PC-9 (cell line): ENCODE results near the gene MORN3. TPM values are rescaled to one million over a fixed set of nuclear protein-coding genes. Genes with fewer than 3 reads are reported as not detected.

Experiments
- BruUV-seq: library from RNA; stranded (reverse); fragments of 400-500 nt; replicated peaks from 2 replicates; lab custom pipeline; 2021; lab: Mats Ljungman, UMichigan
- CTCF ChIA-PET: fragments of 300-600 bp; sonication (Branson Sonifier 250); formaldehyde crosslinking; loops from one replicate; lab custom pipeline; 2022; ENCODE audit warnings: antibody characterized with exemption; lab: Charles Lee
- POLR2A ChIA-PET: fragments of 300-600 bp; sonication (Branson Sonifier 250); formaldehyde crosslinking; loops from one replicate; lab custom pipeline; 2022; ENCODE audit warnings: antibody characterized with exemption; ENCODE audit not compliant: unreplicated experiment; lab: Charles Lee
- DNase-seq, 2 experiments: peaks; one replicate each; pipeline versions ENCODE4 v3.0.0 to v3.0.0-alpha.2; 2015 to 2022; ENCODE audit warnings: mixed read lengths in 1 of 2
- H2AFZ ChIP-seq: fragments of 200-600 bp; sonication (generic); 2 replicates; pipeline ENCODE4 v1.8.1; 2017; ENCODE audit warnings: antibody characterized with exemption
- H3F3A ChIP-seq: fragments of 200-600 bp; sonication (generic); 2 replicates; pipeline ENCODE4 v1.8.1; 2017; ENCODE audit warnings: antibody characterized with exemption, mild to moderate bottlenecking, low read depth; ENCODE audit not compliant: insufficient read depth
- H3K27ac ChIP-seq: fragments of 200-600 bp; sonication (generic); 2 replicates; pipeline ENCODE4 v1.6.1; 2016; ENCODE audit warnings: mixed run types
- H3K27me3 ChIP-seq: fragments of 200-600 bp; sonication (generic); 2 replicates; pipeline ENCODE4 v1.6.1; 2016; ENCODE audit warnings: low read depth, mixed run types; ENCODE audit not compliant: insufficient read depth
- H3K36me3 ChIP-seq: fragments of 200-600 bp; sonication (generic); 2 replicates; pipeline ENCODE4 v1.6.1; 2016; ENCODE audit warnings: low read depth, mixed run types
- H3K4me1 ChIP-seq: fragments of 200-600 bp; sonication (generic); replicated peaks from 2 replicates; pipeline ENCODE4 v1.6.1; 2016; ENCODE audit warnings: mixed run types; ENCODE audit not compliant: insufficient read depth
- H3K4me2 ChIP-seq: fragments of 200-600 bp; sonication (generic); 2 replicates; pipeline ENCODE4 v1.6.1; 2017; ENCODE audit warnings: mixed run types
- H3K4me3 ChIP-seq: fragments of 200-600 bp; sonication (generic); 2 replicates; pipeline ENCODE4 v1.6.1; 2016; ENCODE audit warnings: mixed run types
- H3K79me2 ChIP-seq: fragments of 200-600 bp; sonication (generic); 2 replicates; pipeline ENCODE4 v1.6.1; 2017; ENCODE audit warnings: low read depth, mixed run types
- H3K9me2 ChIP-seq: fragments of 200-600 bp; sonication (generic); 2 replicates; pipeline ENCODE4 v1.8.1; 2017; ENCODE audit warnings: mild to moderate bottlenecking; ENCODE audit not compliant: insufficient read depth
- H3K9me3 ChIP-seq: fragments of 200-600 bp; sonication (generic); 2 replicates; pipeline ENCODE4 v1.8.1; 2016; ENCODE audit warnings: low read depth; ENCODE audit not compliant: insufficient read depth
- H4K20me1 ChIP-seq: fragments of 200-600 bp; sonication (generic); 2 replicates; pipeline ENCODE4 v1.8.1; 2017; ENCODE audit not compliant: insufficient read depth
- CTCF ChIP-seq: fragments of 200-600 bp; sonication (generic); conservative IDR thresholded peaks from 2 replicates; pipeline ENCODE4 v1.6.1; 2017; ENCODE audit warnings: mixed run types, antibody characterized with exemption, mild to moderate bottlenecking, moderate library complexity
- EZH2 ChIP-seq: fragments of 200-600 bp; sonication (generic); IDR thresholded peaks from 2 replicates; pipeline ENCODE4 v1.8.0; 2017; ENCODE audit warnings: antibody characterized with exemption, low read depth
- intact Hi-C: fragments of 100-400 bp; cut with micrococcal nuclease; formaldehyde crosslinking; loops from one replicate; pipeline ENCODE4 v1.10.0; 2022; ENCODE audit not compliant: unreplicated experiment
- total RNA-seq: library from RNA; stranded (reverse); gene quantifications from 2 replicates; pipeline ENCODE4 v1.2.3, GENCODE V29; 2021

MORN3 gene
- total RNA-seq, 1 experiment from 2014 or later = 1.8 TPM

DNA sequence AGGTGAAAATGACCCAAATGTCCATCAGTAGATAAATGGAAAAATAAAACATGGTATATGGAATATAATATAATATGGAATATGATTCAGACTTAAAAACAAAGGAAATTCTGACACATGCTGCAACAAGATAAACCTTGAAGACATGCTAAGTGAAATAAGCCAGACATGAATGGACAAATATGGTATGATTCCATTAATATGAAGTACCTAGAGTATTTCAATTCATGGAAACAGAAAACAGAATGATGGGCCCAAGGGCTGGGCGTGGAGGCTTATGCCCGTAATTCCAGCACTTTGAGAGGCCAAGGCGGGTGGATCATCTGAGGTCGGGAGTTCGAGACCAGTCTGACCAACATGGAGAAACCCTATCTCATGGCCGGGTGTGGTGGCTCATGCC lies 65.9 kb downstream of the MORN3 start:
- Histone ChIP-seq H3K4me2 (no peak overlapping the region), H2AFZ (no peak overlapping the region), H3K27ac (no peak overlapping the region), H3K79me2 (no peaks in the 10 kb centered on the region), H3K9me2 (no peaks in the 10 kb centered on the region), H3K4me1 (no peaks in the 10 kb centered on the region), H3K9me3 (no peaks in the 10 kb centered on the region), H3K36me3 (no peaks in the 10 kb centered on the region), H3F3A (peaks cover 13% of the 10 kb centered on the region; the same call in 1 of the 2 replicates), H4K20me1 (no peaks in the 10 kb centered on the region), H3K4me3 (no peak overlapping the region), H3K27me3 (no peaks in the 10 kb centered on the region)
- TF ChIP-seq EZH2 = no peak
- no peak for TF ChIP-seq CTCF
- BruUV-seq = no TSS peak
- POLR2A ChIA-PET = no interaction called here
- CTCF ChIA-PET = no interaction called here
- intact Hi-C loops = no loop called here
- no peak for DNase-seq

- H3K27me3 ChIP-seq = no peaks in the 10 kb centered on the region
Measured at GRCh38 chr12:121602766-121603165, 66.7 kb downstream of the MORN3 start.

GRCh38 chr12:121600702-121601336 lies 68.6 kb downstream of the MORN3 start:
- no TSS peak for BruUV-seq
- Histone ChIP-seq H3K9me3 (no peaks in the 10 kb centered on the region), H3K9me2 (no peaks in the 10 kb centered on the region), H3K4me1 (no peaks in the 10 kb centered on the region), H3K36me3 (no peaks in the 10 kb centered on the region), H4K20me1 (no peaks in the 10 kb centered on the region), H3F3A (peaks cover 15% of the 10 kb centered on the region; the same call in 1 of the 2 replicates), H3K4me3 (no peak overlapping the region), H3K4me2 (no peak overlapping the region), H3K27ac (no peak overlapping the region), H3K79me2 (no peaks in the 10 kb centered on the region), H2AFZ (no peak overlapping the region), H3K27me3 (no peaks in the 10 kb centered on the region)
- CTCF ChIA-PET = no interaction called here
- intact Hi-C loops = no loop called here
- no peak for DNase-seq
- POLR2A ChIA-PET = no interaction called here
- TF ChIP-seq CTCF = no peak
- TF ChIP-seq EZH2 = no peak

More at GRCh38 chr12:121602766-121603165, 66.7 kb downstream of the MORN3 start:
- intact Hi-C loops = no loop called here
- no peaks in the 10 kb centered on the region for H3K9me3 ChIP-seq
- no peak overlapping the region for H3K27ac ChIP-seq
- CTCF ChIA-PET = no interaction called here
- H3F3A ChIP-seq = peaks cover 15% of the 10 kb centered on the region; the same call in 1 of the 2 replicates
- H3K36me3 ChIP-seq = no peaks in the 10 kb centered on the region
- H3K9me2 ChIP-seq = no peaks in the 10 kb centered on the region
- BruUV-seq = no TSS peak
- H3K4me1 ChIP-seq = no peaks in the 10 kb centered on the region
- POLR2A ChIA-PET = no interaction called here
- no peaks in the 10 kb centered on the region for H4K20me1 ChIP-seq
- DNase-seq = no peak
- no peak overlapping the region for H2AFZ ChIP-seq
- no peaks in the 10 kb centered on the region for H3K79me2 ChIP-seq
- H3K4me3 ChIP-seq = no peak overlapping the region
- TF ChIP-seq EZH2 (no peak), CTCF (no peak)
- H3K4me2 ChIP-seq = no peak overlapping the region

Other genes with a start within 250 kb of the MORN3 start
- 43.6 and 45.1 TPM in 2 replicates for gene KDM2B, start 88.6 kb downstream of the MORN3 start, total RNA-seq
- 25.6 and 28.1 TPM in 2 replicates for gene ORAI1, start 43.1 kb downstream of the MORN3 start, total RNA-seq
- 10.3 and 12.4 TPM in 2 replicates for gene TMEM120B, start 43.1 kb upstream of the MORN3 start, total RNA-seq
- 132 and 179 TPM in 2 replicates for gene RHOF, start 124.0 kb upstream of the MORN3 start, total RNA-seq
- gene SETD1B, start 134.4 kb upstream of the MORN3 start, total RNA-seq = 16.4 and 22.6 TPM in 2 replicates
- gene HPD, start 189.2 kb upstream of the MORN3 start, total RNA-seq = 0.35 and 0.92 TPM in 2 replicates
- 64.8 and 76.6 TPM in 2 replicates for gene PSMD9, start 219.1 kb upstream of the MORN3 start, total RNA-seq
- 3.7 and 4.3 TPM in 2 replicates for gene CFAP251, start 248.9 kb upstream of the MORN3 start, total RNA-seq